ENCODE measurements around the gene AKT1. TPM values are rescaled to one million over a fixed set of nuclear protein-coding genes. Genes with fewer than 3 reads are reported as not detected.
A peak's percentile ranks its signal among the peaks of the same experiment; 100 is the strongest.

AKT1 gene
- total RNA-seq, 1 experiment from 2014 or later = 118 TPM

- Mint-ChIP-seq H3K36me3 (ENCODE audit: insufficient read depth, unreplicated experiment) (peaks cover 16% of the 10 kb centered on the region), H3K4me3 (ENCODE audit: low read depth, unreplicated experiment) (no peak overlapping the region), H3K4me1 (ENCODE audit: low read depth, unreplicated experiment) (no peaks in the 10 kb centered on the region), H3K27ac (ENCODE audit: unreplicated experiment) (no peak overlapping the region), H3K27me3 (ENCODE audit: unreplicated experiment) (peaks cover 4% of the 10 kb centered on the region), H3K9me3 (ENCODE audit: low read depth, unreplicated experiment) (no peaks in the 10 kb centered on the region)
- BruUV-seq (replicated peaks) = no TSS peak
- intact Hi-C loops (cut with micrococcal nuclease; ENCODE audit: unreplicated experiment) = no loop called here
- DNase-seq = no peak
- no peak for TF ChIP-seq CTCF (IDR thresholded peaks at IDR 0.05; ENCODE audit: unreplicated experiment)
- CTCF ChIA-PET = no interaction called here
Observed at GRCh38 chr14:104830781-104831180, 35.2 kb upstream of the AKT1 start.

- CTCF ChIA-PET = interaction anchor here (0.6 to 0.8 kb wide), 2 partner anchors 59 kb away, joined by 3 read pairs; no protein-coding TSS in a partner anchor
- peaks cover 27% of the 10 kb centered on the region for H3K27me3 Mint-ChIP-seq (ENCODE audit: unreplicated experiment)
- BruUV-seq (replicated peaks) = no TSS peak
- peaks cover 30% of the 10 kb centered on the region for H3K36me3 Mint-ChIP-seq (ENCODE audit: insufficient read depth, unreplicated experiment)
- peak; percentile 72 for DNase-seq
- H3K27ac Mint-ChIP-seq (ENCODE audit: unreplicated experiment) = no peak overlapping the region
- H3K9me3 Mint-ChIP-seq (ENCODE audit: low read depth, unreplicated experiment) = peaks cover 7% of the 10 kb centered on the region
- H3K4me1 Mint-ChIP-seq (ENCODE audit: low read depth, unreplicated experiment) = peaks cover 9% of the 10 kb centered on the region
- peak overlapping the region; percentile 76 for H3K4me3 Mint-ChIP-seq (ENCODE audit: low read depth, unreplicated experiment)
- peak; percentile 50 for TF ChIP-seq CTCF (IDR thresholded peaks at IDR 0.05; ENCODE audit: unreplicated experiment)
- intact Hi-C loops (cut with micrococcal nuclease; ENCODE audit: unreplicated experiment) = no loop called here
Observed at GRCh38 chr14:104827177-104828055, 31.9 kb upstream of the AKT1 start.

- peaks cover 9% of the 10 kb centered on the region for H3K4me1 Mint-ChIP-seq (ENCODE audit: low read depth, unreplicated experiment)
- intact Hi-C loops (cut with micrococcal nuclease; ENCODE audit: unreplicated experiment) = loop anchor here (1.0 kb wide), 1 partner anchor 59 kb away; no protein-coding TSS in a partner anchor
- TF ChIP-seq CTCF (IDR thresholded peaks at IDR 0.05; ENCODE audit: unreplicated experiment) = no peak
- no peak for DNase-seq
- CTCF ChIA-PET = interaction anchor here (0.6 to 1.0 kb wide), 2 partner anchors 26 to 58 kb away, joined by 3 read pairs; partner anchors contain the start of gene ZBTB42
- H3K36me3 Mint-ChIP-seq (ENCODE audit: insufficient read depth, unreplicated experiment) = peaks cover 30% of the 10 kb centered on the region
- no TSS peak for BruUV-seq (replicated peaks)
- H3K9me3 Mint-ChIP-seq (ENCODE audit: low read depth, unreplicated experiment) = peaks cover 7% of the 10 kb centered on the region
- H3K27me3 Mint-ChIP-seq (ENCODE audit: unreplicated experiment) = peaks cover 27% of the 10 kb centered on the region
- peak overlapping the region; percentile 76 for H3K4me3 Mint-ChIP-seq (ENCODE audit: low read depth, unreplicated experiment)
- H3K27ac Mint-ChIP-seq (ENCODE audit: unreplicated experiment) = no peak overlapping the region
Observed at GRCh38 chr14:104826861-104827176, 31.3 kb upstream of the AKT1 start.

GRCh38 chr14:104826189-104826860 lies 30.8 kb upstream of the AKT1 start:
- CTCF ChIA-PET = interaction anchor here (0.6 to 1.2 kb wide), 3 partner anchors 25 to 58 kb away, joined by 3 to 13 read pairs (median 3); partner anchors contain the start of gene ZBTB42
- peak; percentile 56 for TF ChIP-seq CTCF (IDR thresholded peaks at IDR 0.05; ENCODE audit: unreplicated experiment)
- peak; percentile 96 for DNase-seq

More at GRCh38 chr14:104826189-104826860, 30.8 kb upstream of the AKT1 start:
- Mint-ChIP-seq H3K4me1 (ENCODE audit: low read depth, unreplicated experiment) (peaks cover 9% of the 10 kb centered on the region), H3K9me3 (ENCODE audit: low read depth, unreplicated experiment) (peaks cover 7% of the 10 kb centered on the region), H3K4me3 (ENCODE audit: low read depth, unreplicated experiment) (peak overlapping the region; percentile 76), H3K27ac (ENCODE audit: unreplicated experiment) (no peak overlapping the region), H3K27me3 (ENCODE audit: unreplicated experiment) (peaks cover 27% of the 10 kb centered on the region), H3K36me3 (ENCODE audit: insufficient read depth, unreplicated experiment) (peaks cover 30% of the 10 kb centered on the region)
- BruUV-seq (replicated peaks) = no TSS peak
- intact Hi-C loops (cut with micrococcal nuclease; ENCODE audit: unreplicated experiment) = loop anchor here (1.0 kb wide), 1 partner anchor 58 kb away; no protein-coding TSS in a partner anchor
